GM12878 (cell line): ENCODE results near the gene MYO7B. TPM values are rescaled to one million over a fixed set of nuclear protein-coding genes. Genes with fewer than 3 reads are reported as not detected.

ENCODE experiments used
- ATAC-seq: fragments of 200-7000 bp; cut with Tn5 transposase; 3 replicates; pipeline ENCODE4 v1.9.1; 2020; ENCODE audit warnings: mild to moderate bottlenecking, moderate library complexity
- BruUV-seq: library from RNA; stranded (reverse); fragments of 400-500 nt; replicated peaks from 2 replicates; lab custom pipeline; 2021; lab: Mats Ljungman, UMichigan
- CTCF ChIA-PET: fragments of 300-600 bp; sonication (Branson Sonifier 250); formaldehyde crosslinking; extraction: SDS; loops from one replicate; lab custom pipeline; 2021; ENCODE audit warnings: inconsistent platforms; lab: Yijun Ruan, JAX
- POLR2A ChIA-PET: fragments of 350-600 bp; formaldehyde crosslinking; extraction: SDS; loops from one replicate; lab custom pipeline; 2021; ENCODE audit warnings: inconsistent platforms; lab: Charles Lee
- RAD21 ChIA-PET: fragments of 300-600 bp; sonication (Branson Sonifier 250); formaldehyde crosslinking; loops from one replicate; lab custom pipeline; 2023; ENCODE audit warnings: antibody characterized with exemption; ENCODE audit not compliant: unreplicated experiment; lab: Charles Lee
- SMC1A ChIA-PET: fragments of 300-600 bp; sonication (Branson Sonifier 250); formaldehyde crosslinking; loops from one replicate; lab custom pipeline; 2023; ENCODE audit not compliant: unreplicated experiment, uncharacterized antibody; lab: Charles Lee
- DNase-seq: peaks from one replicate; pipeline ENCODE4 v3.0.0-alpha.2; 2011; ENCODE audit warnings: low read depth, low spot score
- FAIRE-seq: peaks from 3 replicates; lab custom pipeline; 2011; peaks lifted over from hg19 to GRCh38; lab: Jason Lieb, UNC
- H2AFZ ChIP-seq: 2 replicates; pipeline ENCODE4 v1.6.0; 2011; ENCODE audit warnings: low read depth, low read length, control low read depth; ENCODE audit not compliant: control insufficient read depth
- H3K27ac ChIP-seq: 2 replicates; pipeline ENCODE4 v1.5.1; 2011; ENCODE audit warnings: control low read depth; ENCODE audit not compliant: control insufficient read depth, insufficient read depth
- H3K27me3 ChIP-seq, 2 experiments: replicated peaks in 1 of 2; 2 replicates each; pipeline versions ENCODE4 v1.6.0 to v1.6.1; 2011; ENCODE audit warnings: low read length in 1 of 2; ENCODE audit not compliant: control insufficient read depth in 2 of 2, insufficient read depth in 2 of 2
- H3K36me3 ChIP-seq, 2 experiments: 2 replicates each; pipeline ENCODE4 v1.5.1; 2011; ENCODE audit warnings: low read length in 1 of 2; ENCODE audit not compliant: control insufficient read depth in 2 of 2, insufficient read depth in 2 of 2
- H3K4me1 ChIP-seq: 2 replicates; pipeline ENCODE4 v1.6.1; 2011; ENCODE audit warnings: mild to moderate bottlenecking, low read length, moderate library complexity, mixed read lengths; ENCODE audit not compliant: control insufficient read depth, insufficient read depth
- H3K4me2 ChIP-seq: 2 replicates; pipeline ENCODE4 v1.6.0; 2011; ENCODE audit warnings: control low read depth; ENCODE audit not compliant: control insufficient read depth, insufficient read depth
- H3K4me3 ChIP-seq: fragments of 200-600 bp; sonication (generic); 2 replicates; pipeline ENCODE4 v1.5.1; 2016
- H3K79me2 ChIP-seq: 2 replicates; pipeline ENCODE4 v1.6.0; 2011; ENCODE audit warnings: low read length; ENCODE audit not compliant: control insufficient read depth, insufficient read depth
- H3K9ac ChIP-seq: 2 replicates; pipeline ENCODE4 v1.8.0; 2011; ENCODE audit warnings: low read length, control low read depth, mixed read lengths; ENCODE audit not compliant: control insufficient read depth, insufficient read depth
- H3K9me3 ChIP-seq: replicated peaks from 3 replicates; pipeline ENCODE4 v1.5.1; 2011; ENCODE audit warnings: mild to moderate bottlenecking, low read length; ENCODE audit not compliant: control insufficient read depth, insufficient read depth
- H4K20me1 ChIP-seq: 2 replicates; pipeline ENCODE4 v1.6.0; 2011; ENCODE audit not compliant: control insufficient read depth, insufficient read depth
- RAD21 ChIP-seq: IDR thresholded peaks from 2 replicates; pipeline ENCODE4 v1.6.1; 2011; ENCODE audit warnings: mild to moderate bottlenecking, low read depth, low read length, moderate library complexity; ENCODE audit not compliant: insufficient read depth
- SRF ChIP-seq, 2 experiments: IDR thresholded peaks; 2 replicates each; pipeline ENCODE4 v1.6.1; 2011; ENCODE audit warnings: low read depth in 2 of 2, low read length in 2 of 2, mild to moderate bottlenecking in 1 of 2, moderate library complexity in 1 of 2
- SUZ12 ChIP-seq: fragments of 200-600 bp; sonication (generic); IDR thresholded peaks from one replicate; pipeline ENCODE4 v1.6.1; 2018; ENCODE audit warnings: antibody characterized with exemption, mild to moderate bottlenecking; ENCODE audit not compliant: unreplicated experiment
- WGBS: methylation state at CpG from one replicate; pipeline ENCODE4 v1.1.6; 2016; ENCODE audit warnings: low lambda C conversion rate; ENCODE audit not compliant: insufficient replicate concordance, insufficient coverage; ENCODE audit errors: missing lambda C conversion rate; 5-methylcytosine and 5-hydroxymethylcytosine counted together
- in situ Hi-C: fragments of 300-500 bp; cut with MboI; formaldehyde crosslinking; loops from 9 replicates; pipeline ENCODE4 v1.14.3; 2018; ENCODE audit warnings: mixed read lengths
- intact Hi-C: fragments of 100-400 bp; cut with micrococcal nuclease; formaldehyde crosslinking; loops from one replicate; pipeline ENCODE4 v1.14.2; 2022; ENCODE audit not compliant: unreplicated experiment
- polyA plus RNA-seq, 11 experiments: library from polyadenylated mRNA; depleted of rRNA in 4 of 11; unstranded in 6 of 11; stranded (reverse) in 5 of 11; fragments of >200 nt; fragmentation: Nextera tagmentation in 4 of 11; fragmentation: Illumina TruSeq in 1 of 11; extraction: Ambion mirVana in 4 of 11; extraction: Trizol in 1 of 11; gene quantifications; 1 replicate in 1 of 11; 2 replicates in 10 of 11; pipeline versions ENCODE4 v1.2.1 to v1.2.3, GENCODE V29; 2011 to 2016; ENCODE audit warnings: inconsistent platforms in 2 of 11, missing spikeins in 2 of 11, low read depth in 1 of 11
- total RNA-seq, 4 experiments: library from RNA; depleted of rRNA in 3 of 4; stranded (reverse); fragments of >200 nt in 3 of 4; fragmentation: Illumina TruSeq in 1 of 4; extraction: Trizol in 1 of 4; gene quantifications; 2 replicates each; pipeline versions ENCODE4 v1.2.1 to v1.2.3, GENCODE V29; 2013 to 2021

The MYO7B gene
- total and polyA plus RNA-seq, 10 of the 15 experiments (the other 5 are each of a cell fraction or from before 2014, with no cell fraction given), result 0.08 to 4.8 (median 1.2) TPM

- H3K9ac ChIP-seq, result no peak overlapping the region
- CTCF ChIA-PET, result no interaction called here
- H4K20me1 ChIP-seq, result 0 out of 2 replicates have a peak, but pooled peaks cover 3% of the 10 kb centered on the region
- 0 out of 4 replicates have a peak, but pooled peaks of 1 of the 2 experiments have one; percentile 47 for TF ChIP-seq SRF (IDR thresholded peaks at IDR 0.05; ENCODE audit: low read depth in 2 of 2, low read length in 2 of 2)
- peak; percentile 63 for TF ChIP-seq SUZ12
- TF ChIP-seq RAD21, result no peak
- H3K9me3 ChIP-seq, result no peaks in the 10 kb centered on the region
- 4% methylated on average over 61 of the region's 72 CpGs for WGBS
- RAD21 ChIA-PET, result no interaction called here
- ATAC-seq (peak; percentile 23), FAIRE-seq (no peak), DNase-seq (no peak)
- H2AFZ ChIP-seq, result no peak overlapping the region; the same call in 1 of the 2 replicates
- H3K27ac ChIP-seq, result no peak overlapping the region
- no TSS peak for BruUV-seq
- no peaks in the 10 kb centered on the region for H3K79me2 ChIP-seq
- POLR2A ChIA-PET, result no interaction called here
- H3K4me3 ChIP-seq, result no peak overlapping the region
- peak overlapping the region; percentile 18; the same call in 1 of the 2 replicates for H3K4me2 ChIP-seq
- in situ Hi-C loops (no loop called here), intact Hi-C loops (no loop called here)
- H3K36me3 ChIP-seq, result no peaks in the 10 kb centered on the region
- H3K4me1 ChIP-seq, result no peaks in the 10 kb centered on the region
- SMC1A ChIA-PET, result interaction anchor here (0.6 kb wide), 1 partner anchor 430 kb away, joined by 3 read pairs; no protein-coding TSS in a partner anchor
- peaks cover 9 to 17% of the 10 kb centered on the region in 2 experiments for H3K27me3 ChIP-seq
Measured at GRCh38 chr2:127674241-127675209, 139.0 kb downstream of the MYO7B start.
